ENCODE measurements around the gene HIVEP3. TPM values are rescaled to one million over a fixed set of nuclear protein-coding genes. Genes with fewer than 3 reads are reported as not detected.

The HIVEP3 gene
- total RNA-seq, 1 donor from 2014 or later = 8.9 TPM

- peaks cover 3% of the 10 kb centered on the region for H3K36me3 ChIP-seq (ENCODE audit: insufficient read depth, low read length)
- no peaks in the 10 kb centered on the region for H4K20me1 ChIP-seq (ENCODE audit: insufficient read depth, low read length)
- H3K27ac ChIP-seq (ENCODE audit: low read depth, low read length) = no peak overlapping the region
- FAIRE-seq = no peak
- no peak overlapping the region for H2AFZ ChIP-seq (ENCODE audit: low read depth, low read length)
- DNase-seq (ENCODE audit: low read depth) = no peak
- H3K27ac Mint-ChIP-seq (ENCODE audit: unreplicated experiment) = no peak overlapping the region
- peaks cover 3% of the 10 kb centered on the region for H3K9me3 Mint-ChIP-seq (ENCODE audit: unreplicated experiment)
- H3K4me1 Mint-ChIP-seq (ENCODE audit: low read depth, unreplicated experiment) = peaks cover under 1% of the 10 kb centered on the region
- peaks cover 5% of the 10 kb centered on the region for H3K27me3 Mint-ChIP-seq (ENCODE audit: low read depth, unreplicated experiment)
- no peaks in the 10 kb centered on the region for H3K27me3 ChIP-seq (ENCODE audit: insufficient read depth, low read length)
- no peak overlapping the region for H3K4me3 Mint-ChIP-seq (ENCODE audit: unreplicated experiment)
- no peaks in the 10 kb centered on the region for H3K79me2 ChIP-seq (ENCODE audit: insufficient read depth, low read length)
- no peak for TF ChIP-seq CTCF (IDR thresholded peaks at IDR 0.05; ENCODE audit: insufficient read depth, low read depth, low read length)
- TF ChIP-seq EZH2 (IDR thresholded peaks at IDR 0.05; ENCODE audit: insufficient read depth, low read length) = no peak
- no peaks in the 10 kb centered on the region for H3K9me3 ChIP-seq (ENCODE audit: insufficient read depth, low read depth, low read length)
- H3K36me3 Mint-ChIP-seq (ENCODE audit: low read depth, unreplicated experiment) = peaks cover 10% of the 10 kb centered on the region
- no peak overlapping the region for H3K4me2 ChIP-seq (ENCODE audit: low read length)
- H3K4me3 ChIP-seq (ENCODE audit: insufficient read depth, low read depth, low read length) = no peak overlapping the region
- no peak overlapping the region for H3K9ac ChIP-seq (ENCODE audit: low read length)
- peaks cover 7% of the 10 kb centered on the region for H3K4me1 ChIP-seq (ENCODE audit: insufficient read depth, low read length)
Measured at GRCh38 chr1:41517062-41517438, 401.7 kb downstream of the HIVEP3 start.

DNA sequence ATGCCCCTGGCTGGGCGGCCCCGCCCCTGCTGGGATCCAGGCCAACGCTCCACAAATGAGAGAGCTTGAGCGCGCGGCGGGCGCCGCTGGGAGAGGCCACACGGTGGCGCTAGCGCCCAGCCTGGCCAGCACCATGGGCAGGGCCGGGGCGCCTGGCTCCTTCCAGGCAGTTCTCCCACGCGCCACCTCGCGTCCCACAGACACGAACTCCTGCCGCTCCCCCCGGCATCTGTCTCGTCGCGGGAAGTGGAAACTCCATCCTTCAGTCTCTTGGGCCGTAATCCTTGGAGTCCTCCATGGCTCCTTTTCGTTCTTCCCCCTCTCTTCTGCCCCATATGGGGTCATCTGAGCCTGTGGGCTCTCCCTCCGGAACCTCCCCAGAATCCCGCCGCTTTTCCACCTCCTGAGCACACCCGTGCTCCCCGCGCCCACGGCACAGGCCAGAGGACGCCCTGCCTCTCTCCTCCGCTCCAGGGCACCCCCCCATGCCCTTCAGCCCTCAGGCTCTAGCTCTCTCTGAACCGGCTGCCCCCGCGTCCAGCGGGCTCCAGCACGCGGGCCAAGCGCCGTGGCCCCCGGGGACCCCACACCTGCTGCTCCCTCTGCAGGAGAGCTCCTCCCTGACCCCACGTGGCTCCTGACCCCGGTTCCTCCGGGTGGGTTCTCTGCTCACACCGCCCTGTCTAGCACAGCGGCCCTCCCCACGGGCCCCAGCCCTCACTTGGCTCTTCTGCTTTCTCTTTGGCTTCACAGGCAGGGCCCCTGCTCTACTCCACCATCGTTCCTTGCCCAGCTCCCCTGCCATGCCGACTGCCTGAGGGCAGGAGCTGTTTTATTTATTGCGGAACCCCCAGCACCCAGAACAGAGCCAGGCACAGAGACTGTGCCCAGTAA lies 402.3 kb downstream of the HIVEP3 start:
- TF ChIP-seq EZH2 (IDR thresholded peaks at IDR 0.05; ENCODE audit: insufficient read depth, low read length) (no peak), CTCF (IDR thresholded peaks at IDR 0.05; ENCODE audit: insufficient read depth, low read depth, low read length) (peak; percentile 65)
- peaks cover 7% of the 10 kb centered on the region for H3K4me1 ChIP-seq (ENCODE audit: insufficient read depth, low read length)
- FAIRE-seq (no peak), DNase-seq (ENCODE audit: low read depth) (peak; percentile 56)
- H3K9me3 Mint-ChIP-seq (ENCODE audit: unreplicated experiment) = peaks cover 3% of the 10 kb centered on the region
- H3K27ac ChIP-seq (ENCODE audit: low read depth, low read length) = no peak overlapping the region
- no peak overlapping the region for H3K27ac Mint-ChIP-seq (ENCODE audit: unreplicated experiment)
- H3K9ac ChIP-seq (ENCODE audit: low read length) = peak overlapping the region; percentile 63
- H3K4me3 ChIP-seq (ENCODE audit: insufficient read depth, low read depth, low read length) = peak overlapping the region; percentile 38
- H3K79me2 ChIP-seq (ENCODE audit: insufficient read depth, low read length) = no peaks in the 10 kb centered on the region
- H4K20me1 ChIP-seq (ENCODE audit: insufficient read depth, low read length) = no peaks in the 10 kb centered on the region
- peaks cover 5% of the 10 kb centered on the region for H3K27me3 Mint-ChIP-seq (ENCODE audit: low read depth, unreplicated experiment)
- peaks cover 14% of the 10 kb centered on the region for H3K36me3 Mint-ChIP-seq (ENCODE audit: low read depth, unreplicated experiment)
- H2AFZ ChIP-seq (ENCODE audit: low read depth, low read length) = peak overlapping the region; percentile 70
- H3K4me2 ChIP-seq (ENCODE audit: low read length) = peak overlapping the region; percentile 84
- peak overlapping the region; percentile 66 for H3K4me3 Mint-ChIP-seq (ENCODE audit: unreplicated experiment)
- H3K4me1 Mint-ChIP-seq (ENCODE audit: low read depth, unreplicated experiment) = no peaks in the 10 kb centered on the region
- peaks cover 3% of the 10 kb centered on the region for H3K36me3 ChIP-seq (ENCODE audit: insufficient read depth, low read length)
- H3K9me3 ChIP-seq (ENCODE audit: insufficient read depth, low read depth, low read length) = no peaks in the 10 kb centered on the region
- no peaks in the 10 kb centered on the region for H3K27me3 ChIP-seq (ENCODE audit: insufficient read depth, low read length)

GRCh38 chr1:41515778-41516167 lies 402.9 kb downstream of the HIVEP3 start:
- Histone ChIP-seq H3K9me3 (ENCODE audit: insufficient read depth, low read depth, low read length) (no peaks in the 10 kb centered on the region), H2AFZ (ENCODE audit: low read depth, low read length) (no peak overlapping the region), H3K79me2 (ENCODE audit: insufficient read depth, low read length) (no peaks in the 10 kb centered on the region), H3K27me3 (ENCODE audit: insufficient read depth, low read length) (no peaks in the 10 kb centered on the region), H3K4me3 (ENCODE audit: insufficient read depth, low read depth, low read length) (no peak overlapping the region), H3K27ac (ENCODE audit: low read depth, low read length) (no peak overlapping the region), H3K9ac (ENCODE audit: low read length) (no peak overlapping the region), H3K4me2 (ENCODE audit: low read length) (peak overlapping the region; percentile 28), H4K20me1 (ENCODE audit: insufficient read depth, low read length) (no peaks in the 10 kb centered on the region), H3K4me1 (ENCODE audit: insufficient read depth, low read length) (peaks cover 7% of the 10 kb centered on the region), H3K36me3 (ENCODE audit: insufficient read depth, low read length) (peaks cover 3% of the 10 kb centered on the region)
- Mint-ChIP-seq H3K9me3 (ENCODE audit: unreplicated experiment) (peaks cover 3% of the 10 kb centered on the region), H3K4me1 (ENCODE audit: low read depth, unreplicated experiment) (no peaks in the 10 kb centered on the region), H3K27me3 (ENCODE audit: low read depth, unreplicated experiment) (peaks cover 5% of the 10 kb centered on the region), H3K27ac (ENCODE audit: unreplicated experiment) (no peak overlapping the region), H3K4me3 (ENCODE audit: unreplicated experiment) (no peak overlapping the region), H3K36me3 (ENCODE audit: low read depth, unreplicated experiment) (peaks cover 16% of the 10 kb centered on the region)
- TF ChIP-seq EZH2 (IDR thresholded peaks at IDR 0.05; ENCODE audit: insufficient read depth, low read length) = no peak
- TF ChIP-seq CTCF (IDR thresholded peaks at IDR 0.05; ENCODE audit: insufficient read depth, low read depth, low read length) = no peak
- FAIRE-seq = no peak
- no peak for DNase-seq (ENCODE audit: low read depth)

Data from astrocyte (in vitro differentiated cells and primary cell).